K562 (cell line): ENCODE results near the gene NHSL2. TPM values are rescaled to one million over a fixed set of nuclear protein-coding genes. Genes with fewer than 3 reads are reported as not detected.

Experiments
- ATAC-seq: fragments of 200-7000 bp; cut with Tn5 transposase; 3 replicates; pipeline ENCODE4 v1.9.1; 2020; ENCODE audit warnings: moderate library complexity
- BruUV-seq: library from RNA; stranded (reverse); fragments of 400-500 nt; replicated peaks from 2 replicates; lab custom pipeline; 2021; lab: Mats Ljungman, UMichigan
- CTCF ChIA-PET: fragments of 300-600 bp; formaldehyde crosslinking; extraction: SDS; loops from one replicate; lab custom pipeline; 2021; ENCODE audit warnings: low intra/inter-chr PET ratio; lab: Yijun Ruan, JAX
- POLR2A ChIA-PET: fragments of 300-600, 350-650 bp; sonication (Branson Sonifier 250); formaldehyde crosslinking; extraction: SDS; loops from one replicate; lab custom pipeline; 2021; ENCODE audit warnings: antibody characterized with exemption, inconsistent platforms; lab: Yijun Ruan, JAX
- DNase-seq, 4 experiments: peaks; one replicate each; pipeline versions ENCODE4 v3.0.0 to v3.0.0-alpha.2; 2011 to 2018; ENCODE audit warnings: low spot score in 3 of 4, mixed read lengths in 3 of 4; ENCODE audit errors: extremely low read depth in 1 of 4
- FAIRE-seq: peaks from 2 replicates; lab custom pipeline; 2011; peaks lifted over from hg19 to GRCh38; lab: Jason Lieb, UNC
- H2AFZ ChIP-seq: 2 replicates; pipeline ENCODE4 v1.6.0; 2011; ENCODE audit warnings: low read depth, low read length, control low read depth, inconsistent platforms
- H3K27ac ChIP-seq: fragments of 200-600 bp; 3 replicates; pipeline ENCODE4 v1.8.0; 2011; ENCODE audit warnings: low read depth, mild to moderate bottlenecking, control low read depth, inconsistent platforms, low read length, moderate library complexity, mixed read lengths; ENCODE audit errors: extremely low read depth
- H3K27me3 ChIP-seq, 2 experiments: fragments of 300-600 bp in 1 of 2; 2 replicates in 1 of 2; 3 replicates in 1 of 2; pipeline versions ENCODE4 v1.6.0 to v1.8.0; 2011; ENCODE audit warnings: inconsistent platforms in 2 of 2, low read length in 2 of 2, mild to moderate bottlenecking in 1 of 2, mixed read lengths in 1 of 2, moderate library complexity in 1 of 2; ENCODE audit not compliant: control insufficient read depth in 2 of 2, insufficient read depth in 2 of 2
- H3K36me3 ChIP-seq: fragments of 300-600 bp; 3 replicates; pipeline ENCODE4 v1.8.0; 2011; ENCODE audit warnings: mild to moderate bottlenecking, low read length, inconsistent platforms; ENCODE audit not compliant: control insufficient read depth, insufficient read depth
- H3K4me1 ChIP-seq, 2 experiments: fragments of 200-600 bp in 1 of 2; replicated peaks in 1 of 2; 2 replicates in 1 of 2; 3 replicates in 1 of 2; pipeline versions ENCODE4 v1.5.1 to v1.8.0; 2011; ENCODE audit warnings: inconsistent platforms in 2 of 2, low read length in 2 of 2, mild to moderate bottlenecking in 1 of 2, mixed read lengths in 1 of 2, moderate library complexity in 1 of 2; ENCODE audit not compliant: control insufficient read depth in 2 of 2, insufficient read depth in 2 of 2
- H3K4me2 ChIP-seq: 2 replicates; pipeline ENCODE4 v1.6.1; 2011; ENCODE audit warnings: low read length, control low read depth, inconsistent platforms, mixed read lengths; ENCODE audit not compliant: insufficient read depth
- H3K4me3 ChIP-seq: fragments of 200-600 bp; sonication (generic), shearing (Covaris generic); 2 replicates; pipeline ENCODE4 v1.5.1; 2016; ENCODE audit warnings: control low read depth, inconsistent platforms
- H3K79me2 ChIP-seq: fragments of 200-600 bp; 3 replicates; pipeline ENCODE4 v1.8.0; 2011; ENCODE audit warnings: low read length, inconsistent platforms; ENCODE audit not compliant: control insufficient read depth, insufficient read depth
- H3K9ac ChIP-seq, 2 experiments: 2 replicates each; pipeline versions ENCODE4 v1.6.0 to v1.6.1; 2011; ENCODE audit warnings: low read depth in 2 of 2, low read length in 2 of 2, control low read depth in 1 of 2, inconsistent platforms in 1 of 2, mild to moderate bottlenecking in 1 of 2, mixed read lengths in 1 of 2; ENCODE audit not compliant: insufficient read depth in 1 of 2
- H3K9me1 ChIP-seq: one replicate; pipeline ENCODE4 v1.6.0; 2011; ENCODE audit warnings: inconsistent platforms, mild to moderate bottlenecking, low read length, moderate library complexity; ENCODE audit not compliant: control insufficient read depth, insufficient read depth
- H3K9me3 ChIP-seq: replicated peaks from 2 replicates; pipeline ENCODE4 v1.5.1; 2011; ENCODE audit warnings: low read depth, low read length, inconsistent platforms; ENCODE audit not compliant: control insufficient read depth, insufficient read depth
- H4K20me1 ChIP-seq: replicated peaks from 2 replicates; pipeline ENCODE4 v1.6.1; 2011; ENCODE audit warnings: low read length, inconsistent platforms, mixed read lengths; ENCODE audit not compliant: control insufficient read depth, insufficient read depth
- DPF2 ChIP-seq: fragments of 450-650 bp; IDR thresholded peaks from 2 replicates; pipeline ENCODE4 v1.6.1; 2016
- GTF2A2 ChIP-seq: IDR thresholded peaks from 2 replicates; pipeline ENCODE4 v1.6.1; 2016; ENCODE audit warnings: mild to moderate bottlenecking, missing genetic modification characterization, missing compliant biosample characterization
- ZBTB5 ChIP-seq: fragments of 450-650 bp; IDR thresholded peaks from 2 replicates; pipeline ENCODE4 v1.6.1; 2017; ENCODE audit warnings: antibody characterized with exemption
- ZC3H11A ChIP-seq: IDR thresholded peaks from 2 replicates; pipeline ENCODE4 v1.6.1; 2012; ENCODE audit warnings: low read depth, low read length, improper control_type of control experiment
- ZNF282 ChIP-seq: sonication (generic); formaldehyde crosslinking; IDR thresholded peaks from 2 replicates; pipeline ENCODE4 v1.8.1; 2023; ENCODE audit warnings: missing genetic modification reagents
- ZNF347 ChIP-seq: fragments of 450-650 bp; formaldehyde crosslinking; IDR thresholded peaks from 2 replicates; pipeline ENCODE4 v1.4.0; 2020; ENCODE audit warnings: low read depth, mild to moderate bottlenecking, moderate library complexity
- ZNF431 ChIP-seq: sonication (generic); formaldehyde crosslinking; IDR thresholded peaks from 2 replicates; pipeline ENCODE4 v1.8.0; 2022; ENCODE audit warnings: mild to moderate bottlenecking, missing genetic modification reagents
- WGBS: fragments of 100-300 bp; shearing (Covaris generic); methylation state at CpG from one replicate; pipeline ENCODE4 v1.1.6; 2016; ENCODE audit warnings: low coverage, mixed read lengths; ENCODE audit not compliant: insufficient coverage; ENCODE audit errors: missing lambda C conversion rate; 5-methylcytosine and 5-hydroxymethylcytosine counted together
- in situ Hi-C: fragments of 300-500 bp; cut with MboI; formaldehyde crosslinking; loops from 4 replicates; pipeline ENCODE4 v1.15.0; 2018; ENCODE audit warnings: inconsistent platforms, mixed read lengths
- intact Hi-C: fragments of 100-400 bp; cut with micrococcal nuclease; formaldehyde crosslinking; loops from 2 replicates; pipeline ENCODE4 v1.14.2; 2022
- polyA plus RNA-seq, 8 experiments: library from polyadenylated mRNA; depleted of rRNA in 4 of 8; stranded (reverse) in 5 of 8; unstranded in 3 of 8; fragments of >200 nt; fragmentation: Nextera tagmentation in 2 of 8; fragmentation: Illumina TruSeq in 1 of 8; extraction: Ambion mirVana in 2 of 8; extraction: Trizol in 1 of 8; gene quantifications; 2 replicates each; pipeline versions ENCODE4 v1.2.1 to v1.2.3, GENCODE V29; 2011 to 2014; ENCODE audit warnings: inconsistent platforms in 1 of 8, missing spikeins in 1 of 8
- total RNA-seq, 7 experiments: library from RNA; depleted of rRNA in 6 of 7; stranded (reverse); fragments of >200 nt in 6 of 7; fragmentation: Illumina TruSeq in 2 of 7; extraction: Trizol in 2 of 7; gene quantifications; 2 replicates each; pipeline versions ENCODE4 v1.2.1 to v1.2.3, GENCODE V29; 2011 to 2021; ENCODE audit warnings: low replicate concordance in 1 of 7
- TF ChIP-seq, protein P1 (sequence below): fragments of 250-450 bp; sonication (Bioruptor Pico); IDR thresholded peaks from 2 replicates; pipeline ENCODE4 v1.9.0; 2021; ENCODE audit warnings: mild to moderate bottlenecking, inconsistent platforms

The NHSL2 gene
- total and polyA plus RNA-seq, 9 of the 15 experiments (the other 6 are each of a cell fraction or from before 2014, with no cell fraction given), result 0.02 TPM; not detected in 8

GRCh38 chrX:71872542-71873458 lies 37.8 kb upstream of the NHSL2 start:
- ATAC-seq, result no peak
- CTCF ChIA-PET, result no interaction called here
- no peaks in the 10 kb centered on the region for H3K9me3 ChIP-seq
- no peaks in the 10 kb centered on the region for H3K79me2 ChIP-seq
- TF ChIP-seq GTF2A2 (tag) (no peak), DPF2 (no peak), ZNF347 (CRISPR knock-in tag) (no peak), ZBTB5 (no peak), ZNF282 (CRISPR knock-in tag) (no peak), ZC3H11A (no peak), ZNF431 (CRISPR knock-in tag) (no peak)
- TF ChIP-seq, protein P1, sequence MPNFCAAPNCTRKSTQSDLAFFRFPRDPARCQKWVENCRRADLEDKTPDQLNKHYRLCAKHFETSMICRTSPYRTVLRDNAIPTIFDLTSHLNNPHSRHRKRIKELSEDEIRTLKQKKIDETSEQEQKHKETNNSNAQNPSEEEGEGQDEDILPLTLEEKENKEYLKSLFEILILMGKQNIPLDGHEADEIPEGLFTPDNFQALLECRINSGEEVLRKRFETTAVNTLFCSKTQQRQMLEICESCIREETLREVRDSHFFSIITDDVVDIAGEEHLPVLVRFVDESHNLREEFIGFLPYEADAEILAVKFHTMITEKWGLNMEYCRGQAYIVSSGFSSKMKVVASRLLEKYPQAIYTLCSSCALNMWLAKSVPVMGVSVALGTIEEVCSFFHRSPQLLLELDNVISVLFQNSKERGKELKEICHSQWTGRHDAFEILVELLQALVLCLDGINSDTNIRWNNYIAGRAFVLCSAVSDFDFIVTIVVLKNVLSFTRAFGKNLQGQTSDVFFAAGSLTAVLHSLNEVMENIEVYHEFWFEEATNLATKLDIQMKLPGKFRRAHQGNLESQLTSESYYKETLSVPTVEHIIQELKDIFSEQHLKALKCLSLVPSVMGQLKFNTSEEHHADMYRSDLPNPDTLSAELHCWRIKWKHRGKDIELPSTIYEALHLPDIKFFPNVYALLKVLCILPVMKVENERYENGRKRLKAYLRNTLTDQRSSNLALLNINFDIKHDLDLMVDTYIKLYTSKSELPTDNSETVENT (CRISPR knock-in tag), result no peak
- peaks cover 5 to 66% of the 10 kb centered on the region in 2 experiments; a peak in 3 of 5 replicates for H3K27me3 ChIP-seq
- H4K20me1 ChIP-seq, result no peaks in the 10 kb centered on the region
- H2AFZ ChIP-seq, result no peak overlapping the region
- POLR2A ChIA-PET, result interaction anchor here (0.6 kb wide), 1 partner anchor 38 kb away, joined by 3 read pairs; the partner anchor contains the start of gene NHSL2
- H3K4me2 ChIP-seq, result no peak overlapping the region
- no peaks in the 10 kb centered on the region for H3K9me1 ChIP-seq
- no peak for DNase-seq
- H3K27ac ChIP-seq, result no peak overlapping the region
- intact Hi-C loops, result no loop called here
- peaks cover 0 to 11% of the 10 kb centered on the region in 2 experiments; a peak in 1 of 5 replicates for H3K4me1 ChIP-seq
- in situ Hi-C loops, result loop anchor here (25.0 kb wide), 1 partner anchor 210 kb away; the partner anchor contains the start of gene LOC101059915
- WGBS, result 4% methylated on average over 44 of the region's 53 CpGs
- no peak overlapping the region for H3K9ac ChIP-seq
- no peak for FAIRE-seq
- H3K4me3 ChIP-seq, result no peak overlapping the region
- no peaks in the 10 kb centered on the region for H3K36me3 ChIP-seq
- no TSS peak for BruUV-seq
